ENCODE measurements around the gene FBXW12. TPM values are rescaled to one million over a fixed set of nuclear protein-coding genes. Genes with fewer than 3 reads are reported as not detected.
A peak's percentile ranks its signal among the peaks of the same experiment; 100 is the strongest.

The FBXW12 gene
- polyA plus RNA-seq, 1 of the 3 experiments (the other 2 are of a cell fraction) = 0.07 TPM

DNA sequence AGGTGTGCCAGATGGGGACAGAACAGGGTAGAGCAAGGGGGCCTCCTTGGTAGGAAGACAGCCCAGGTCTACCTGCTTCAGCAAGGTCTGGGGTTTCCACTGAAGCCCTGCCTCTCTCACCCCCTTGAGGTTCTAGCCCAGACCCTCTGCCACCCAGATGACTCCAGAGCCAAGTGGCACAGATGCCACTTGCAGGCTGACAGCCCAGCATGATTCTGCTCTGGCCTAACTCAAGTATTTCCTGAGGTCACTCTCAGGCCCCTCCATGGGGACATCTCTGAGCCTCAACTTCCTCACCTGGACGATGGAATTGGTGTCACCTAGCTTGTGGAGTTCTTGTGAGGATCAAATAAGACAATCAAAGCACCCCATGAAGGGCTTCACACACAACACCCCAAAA lies 34.0 kb downstream of the FBXW12 start:
- TF ChIP-seq, protein P1, sequence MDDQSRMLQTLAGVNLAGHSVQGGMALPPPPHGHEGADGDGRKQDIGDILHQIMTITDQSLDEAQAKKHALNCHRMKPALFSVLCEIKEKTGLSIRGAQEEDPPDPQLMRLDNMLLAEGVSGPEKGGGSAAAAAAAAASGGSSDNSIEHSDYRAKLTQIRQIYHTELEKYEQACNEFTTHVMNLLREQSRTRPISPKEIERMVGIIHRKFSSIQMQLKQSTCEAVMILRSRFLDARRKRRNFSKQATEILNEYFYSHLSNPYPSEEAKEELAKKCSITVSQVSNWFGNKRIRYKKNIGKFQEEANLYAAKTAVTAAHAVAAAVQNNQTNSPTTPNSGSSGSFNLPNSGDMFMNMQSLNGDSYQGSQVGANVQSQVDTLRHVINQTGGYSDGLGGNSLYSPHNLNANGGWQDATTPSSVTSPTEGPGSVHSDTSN (IDR thresholded peaks at IDR 0.05) = no peak
- no peak for TF ChIP-seq TAF1 (IDR thresholded peaks at IDR 0.05; ENCODE audit: borderline replicate concordance, low read depth, low read length)
- DNase-seq = no peak
- no peaks in the 10 kb centered on the region for H4K20me1 ChIP-seq (ENCODE audit: insufficient read depth)
- WGBS (ENCODE audit: low lambda C conversion rate) = 83% methylated on average over 1 of the region's 1 CpG
- no peak overlapping the region for H3K9ac ChIP-seq
- ChIA-PET CTCF (interaction anchor here (15.6 kb wide), 1 partner anchor 25 kb away, joined by 399 read pairs; the partner anchor contains the start of gene PLXNB1), POLR2A (no interaction called here)
- H3K9me2 ChIP-seq = no peaks in the 10 kb centered on the region
- H3K4me3 ChIP-seq (ENCODE audit: low read depth in 2 of 2, low read length in 1 of 2) = no peak overlapping the region
- H3K79me2 ChIP-seq (ENCODE audit: insufficient read depth) = no peaks in the 10 kb centered on the region
- peaks cover 0 to 6% of the 10 kb centered on the region in 2 experiments; a peak in 1 of 4 replicates for H3K4me1 ChIP-seq (ENCODE audit: control insufficient read depth in 1 of 2, insufficient read depth in 2 of 2, low read depth in 1 of 2, low read length in 1 of 2)
- H3F3A ChIP-seq (replicated peaks; ENCODE audit: insufficient read depth) = peaks cover 12% of the 10 kb centered on the region
- H3K9me3 ChIP-seq = no peaks in the 10 kb centered on the region
- H2AFZ ChIP-seq (ENCODE audit: low read depth) = no peak overlapping the region
- no peak overlapping the region for H3K27ac ChIP-seq (ENCODE audit: low read depth in 2 of 2, low read length in 1 of 2)
- peaks cover 0 to 45% of the 10 kb centered on the region in 2 experiments for H3K36me3 ChIP-seq (replicated peaks in 1 of 2; ENCODE audit: control insufficient read depth in 1 of 2, insufficient read depth in 2 of 2, low read length in 1 of 2)
- no peaks in the 10 kb centered on the region for H3K27me3 ChIP-seq (ENCODE audit: insufficient read depth)
- H3K4me2 ChIP-seq = no peak overlapping the region

DNA sequence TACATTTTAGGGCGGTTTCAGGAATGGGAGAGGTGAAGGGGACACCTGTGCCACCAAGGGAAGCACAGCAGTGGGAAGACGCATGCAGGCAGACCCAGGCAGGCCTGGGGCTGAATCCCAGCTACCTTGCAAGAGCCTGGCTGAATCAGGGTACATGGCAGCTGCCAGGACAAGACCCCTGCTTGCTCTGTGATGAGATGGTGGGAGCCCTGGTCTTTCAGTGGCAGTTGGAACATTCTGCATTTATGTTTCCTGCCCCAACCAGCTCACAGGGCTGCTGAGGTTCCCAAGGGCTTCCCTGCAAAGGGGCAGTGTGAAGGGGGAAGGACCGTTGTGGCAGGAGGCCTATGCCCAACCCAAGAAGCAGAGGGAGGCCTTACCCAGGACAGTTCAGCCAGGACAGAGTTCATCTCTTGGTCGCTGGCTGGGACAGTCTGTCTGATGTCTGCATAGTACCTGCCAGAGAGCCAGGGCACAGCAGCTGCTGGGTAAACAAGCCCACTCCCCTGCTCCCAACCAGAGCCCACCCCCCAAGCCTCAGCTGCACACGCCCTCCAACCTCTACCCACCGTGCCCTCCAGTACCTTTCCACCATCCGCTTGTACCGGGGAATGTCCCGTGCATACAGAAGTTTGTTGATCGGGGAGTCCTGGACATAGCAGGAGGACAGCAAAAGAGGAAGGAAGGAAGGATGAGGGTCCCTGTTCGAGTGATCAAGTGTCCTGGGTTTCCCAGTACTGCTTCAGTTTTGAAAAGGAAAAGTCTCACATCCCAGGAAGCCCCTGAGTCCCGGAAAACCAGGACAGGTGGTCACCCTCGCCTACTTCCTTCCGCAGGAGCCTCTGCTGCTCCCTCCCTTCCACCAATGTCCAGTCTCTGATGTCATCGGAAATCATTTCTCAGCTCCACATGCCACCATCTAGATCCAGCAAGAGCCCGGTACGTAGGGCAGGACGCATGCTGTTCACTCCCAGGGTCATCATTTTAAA lies 34.7 kb downstream of the FBXW12 start:
- Histone ChIP-seq H4K20me1 (ENCODE audit: insufficient read depth) (no peaks in the 10 kb centered on the region), H3K79me2 (ENCODE audit: insufficient read depth) (no peaks in the 10 kb centered on the region), H3F3A (replicated peaks; ENCODE audit: insufficient read depth) (peaks cover 8% of the 10 kb centered on the region), H3K4me2 (no peak overlapping the region), H3K4me1 (ENCODE audit: control insufficient read depth in 1 of 2, insufficient read depth in 2 of 2, low read depth in 1 of 2, low read length in 1 of 2) (peaks cover 0 to 3% of the 10 kb centered on the region in 2 experiments; a peak in 1 of 4 replicates), H3K27ac (ENCODE audit: low read depth in 2 of 2, low read length in 1 of 2) (no peak overlapping the region), H3K9me2 (no peaks in the 10 kb centered on the region), H3K9ac (no peak overlapping the region), H3K36me3 (replicated peaks in 1 of 2; ENCODE audit: control insufficient read depth in 1 of 2, insufficient read depth in 2 of 2, low read length in 1 of 2) (peaks cover 0 to 48% of the 10 kb centered on the region in 2 experiments), H3K4me3 (ENCODE audit: low read depth in 2 of 2, low read length in 1 of 2) (no peak overlapping the region), H3K9me3 (no peaks in the 10 kb centered on the region), H2AFZ (ENCODE audit: low read depth) (no peak overlapping the region), H3K27me3 (ENCODE audit: insufficient read depth) (no peaks in the 10 kb centered on the region)
- peak; percentile 9 for DNase-seq
- WGBS (ENCODE audit: low lambda C conversion rate) = 91% methylated on average over 17 of the region's 18 CpGs
- ChIA-PET CTCF (interaction anchor here (1.1 to 15.6 kb wide), 3 partner anchors 25 to 133 kb away, joined by 4 to 399 read pairs (median 7); partner anchors contain the start of gene PLXNB1), POLR2A (no interaction called here)
- TF ChIP-seq MXI1 (IDR thresholded peaks at IDR 0.05; ENCODE audit: low read depth, low read length) = no peak
- TF ChIP-seq, protein P1 (IDR thresholded peaks at IDR 0.05) = no peak
- TF ChIP-seq CHD2 (IDR thresholded peaks at IDR 0.05; ENCODE audit: low read length, partially characterized antibody) = no peak
- no peak for TF ChIP-seq ELF1 (IDR thresholded peaks at IDR 0.05)
- TF ChIP-seq, protein P2, sequence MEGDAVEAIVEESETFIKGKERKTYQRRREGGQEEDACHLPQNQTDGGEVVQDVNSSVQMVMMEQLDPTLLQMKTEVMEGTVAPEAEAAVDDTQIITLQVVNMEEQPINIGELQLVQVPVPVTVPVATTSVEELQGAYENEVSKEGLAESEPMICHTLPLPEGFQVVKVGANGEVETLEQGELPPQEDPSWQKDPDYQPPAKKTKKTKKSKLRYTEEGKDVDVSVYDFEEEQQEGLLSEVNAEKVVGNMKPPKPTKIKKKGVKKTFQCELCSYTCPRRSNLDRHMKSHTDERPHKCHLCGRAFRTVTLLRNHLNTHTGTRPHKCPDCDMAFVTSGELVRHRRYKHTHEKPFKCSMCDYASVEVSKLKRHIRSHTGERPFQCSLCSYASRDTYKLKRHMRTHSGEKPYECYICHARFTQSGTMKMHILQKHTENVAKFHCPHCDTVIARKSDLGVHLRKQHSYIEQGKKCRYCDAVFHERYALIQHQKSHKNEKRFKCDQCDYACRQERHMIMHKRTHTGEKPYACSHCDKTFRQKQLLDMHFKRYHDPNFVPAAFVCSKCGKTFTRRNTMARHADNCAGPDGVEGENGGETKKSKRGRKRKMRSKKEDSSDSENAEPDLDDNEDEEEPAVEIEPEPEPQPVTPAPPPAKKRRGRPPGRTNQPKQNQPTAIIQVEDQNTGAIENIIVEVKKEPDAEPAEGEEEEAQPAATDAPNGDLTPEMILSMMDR (IDR thresholded peaks at IDR 0.05) = no peak
- TF ChIP-seq TCF12 (IDR thresholded peaks at IDR 0.05) = no peak
- TF ChIP-seq, protein P3, sequence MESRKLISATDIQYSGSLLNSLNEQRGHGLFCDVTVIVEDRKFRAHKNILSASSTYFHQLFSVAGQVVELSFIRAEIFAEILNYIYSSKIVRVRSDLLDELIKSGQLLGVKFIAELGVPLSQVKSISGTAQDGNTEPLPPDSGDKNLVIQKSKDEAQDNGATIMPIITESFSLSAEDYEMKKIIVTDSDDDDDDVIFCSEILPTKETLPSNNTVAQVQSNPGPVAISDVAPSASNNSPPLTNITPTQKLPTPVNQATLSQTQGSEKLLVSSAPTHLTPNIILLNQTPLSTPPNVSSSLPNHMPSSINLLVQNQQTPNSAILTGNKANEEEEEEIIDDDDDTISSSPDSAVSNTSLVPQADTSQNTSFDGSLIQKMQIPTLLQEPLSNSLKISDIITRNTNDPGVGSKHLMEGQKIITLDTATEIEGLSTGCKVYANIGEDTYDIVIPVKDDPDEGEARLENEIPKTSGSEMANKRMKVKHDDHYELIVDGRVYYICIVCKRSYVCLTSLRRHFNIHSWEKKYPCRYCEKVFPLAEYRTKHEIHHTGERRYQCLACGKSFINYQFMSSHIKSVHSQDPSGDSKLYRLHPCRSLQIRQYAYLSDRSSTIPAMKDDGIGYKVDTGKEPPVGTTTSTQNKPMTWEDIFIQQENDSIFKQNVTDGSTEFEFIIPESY (IDR thresholded peaks at IDR 0.05; ENCODE audit: borderline replicate concordance, low read depth) = no peak
- TF ChIP-seq, protein P4, sequence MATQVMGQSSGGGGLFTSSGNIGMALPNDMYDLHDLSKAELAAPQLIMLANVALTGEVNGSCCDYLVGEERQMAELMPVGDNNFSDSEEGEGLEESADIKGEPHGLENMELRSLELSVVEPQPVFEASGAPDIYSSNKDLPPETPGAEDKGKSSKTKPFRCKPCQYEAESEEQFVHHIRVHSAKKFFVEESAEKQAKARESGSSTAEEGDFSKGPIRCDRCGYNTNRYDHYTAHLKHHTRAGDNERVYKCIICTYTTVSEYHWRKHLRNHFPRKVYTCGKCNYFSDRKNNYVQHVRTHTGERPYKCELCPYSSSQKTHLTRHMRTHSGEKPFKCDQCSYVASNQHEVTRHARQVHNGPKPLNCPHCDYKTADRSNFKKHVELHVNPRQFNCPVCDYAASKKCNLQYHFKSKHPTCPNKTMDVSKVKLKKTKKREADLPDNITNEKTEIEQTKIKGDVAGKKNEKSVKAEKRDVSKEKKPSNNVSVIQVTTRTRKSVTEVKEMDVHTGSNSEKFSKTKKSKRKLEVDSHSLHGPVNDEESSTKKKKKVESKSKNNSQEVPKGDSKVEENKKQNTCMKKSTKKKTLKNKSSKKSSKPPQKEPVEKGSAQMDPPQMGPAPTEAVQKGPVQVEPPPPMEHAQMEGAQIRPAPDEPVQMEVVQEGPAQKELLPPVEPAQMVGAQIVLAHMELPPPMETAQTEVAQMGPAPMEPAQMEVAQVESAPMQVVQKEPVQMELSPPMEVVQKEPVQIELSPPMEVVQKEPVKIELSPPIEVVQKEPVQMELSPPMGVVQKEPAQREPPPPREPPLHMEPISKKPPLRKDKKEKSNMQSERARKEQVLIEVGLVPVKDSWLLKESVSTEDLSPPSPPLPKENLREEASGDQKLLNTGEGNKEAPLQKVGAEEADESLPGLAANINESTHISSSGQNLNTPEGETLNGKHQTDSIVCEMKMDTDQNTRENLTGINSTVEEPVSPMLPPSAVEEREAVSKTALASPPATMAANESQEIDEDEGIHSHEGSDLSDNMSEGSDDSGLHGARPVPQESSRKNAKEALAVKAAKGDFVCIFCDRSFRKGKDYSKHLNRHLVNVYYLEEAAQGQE (IDR thresholded peaks at IDR 0.05; ENCODE audit: low read depth, low read length) = no peak
- TF ChIP-seq, protein P5, sequence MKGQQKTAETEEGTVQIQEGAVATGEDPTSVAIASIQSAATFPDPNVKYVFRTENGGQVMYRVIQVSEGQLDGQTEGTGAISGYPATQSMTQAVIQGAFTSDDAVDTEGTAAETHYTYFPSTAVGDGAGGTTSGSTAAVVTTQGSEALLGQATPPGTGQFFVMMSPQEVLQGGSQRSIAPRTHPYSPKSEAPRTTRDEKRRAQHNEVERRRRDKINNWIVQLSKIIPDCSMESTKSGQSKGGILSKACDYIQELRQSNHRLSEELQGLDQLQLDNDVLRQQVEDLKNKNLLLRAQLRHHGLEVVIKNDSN (IDR thresholded peaks at IDR 0.05; ENCODE audit: borderline replicate concordance, low read depth) = no peak
- TF ChIP-seq NFIC (IDR thresholded peaks at IDR 0.05; ENCODE audit: borderline replicate concordance) = no peak
- no peak for TF ChIP-seq POLR2AphosphoS5 (IDR thresholded peaks at IDR 0.05; ENCODE audit: low read depth, low read length)
- no peak for TF ChIP-seq TEAD4 (IDR thresholded peaks at IDR 0.05; ENCODE audit: borderline replicate concordance, insufficient read depth)

Measured in SK-N-SH (cell line).